Endothelial cell of umbilical vein (primary cell): ENCODE measurements around the gene TENM4. TPM values are rescaled to one million over a fixed set of nuclear protein-coding genes. Genes with fewer than 3 reads are reported as not detected.

Experiments used
- BruUV-seq: library from RNA; stranded (reverse); fragments of 400-500 nt; replicated peaks from 2 replicates; lab custom pipeline; 2021; lab: Mats Ljungman, UMichigan
- CTCF ChIA-PET: fragments of 300-600, 350-600 bp; sonication (Branson Sonifier 250); formaldehyde crosslinking; loops from one replicate; lab custom pipeline; 2021; ENCODE audit warnings: antibody characterized with exemption, inconsistent platforms; lab: Charles Lee
- POLR2A ChIA-PET: fragments of 300-600, 350-600 bp; sonication (Branson Sonifier 250); formaldehyde crosslinking; loops from one replicate; lab custom pipeline; 2021; ENCODE audit warnings: antibody characterized with exemption, inconsistent platforms; lab: Charles Lee
- DNase-seq: peaks from one replicate; pipeline ENCODE4 v3.0.0-alpha.2; 2011; ENCODE audit warnings: low read depth, low spot score
- FAIRE-seq: peaks from 2 replicates; lab custom pipeline; 2011; peaks lifted over from hg19 to GRCh38; lab: Jason Lieb, UNC
- H2AFZ ChIP-seq: 2 replicates; pipeline ENCODE4 v1.6.0; 2012; ENCODE audit warnings: low read depth, low read length, control low read depth, inconsistent platforms
- H3K27ac ChIP-seq: 2 replicates; pipeline ENCODE4 v1.5.1; 2011; ENCODE audit warnings: low read depth, mild to moderate bottlenecking, control low read depth, low read length, moderate library complexity; ENCODE audit not compliant: insufficient read depth
- H3K27me3 ChIP-seq, 2 experiments: 2 replicates each; pipeline versions ENCODE4 v1.6.0 to v1.6.1; 2011; ENCODE audit warnings: low read length in 2 of 2, mixed read lengths in 1 of 2; ENCODE audit not compliant: control insufficient read depth in 2 of 2, insufficient read depth in 2 of 2
- H3K36me3 ChIP-seq, 2 experiments: 2 replicates in 1 of 2; 3 replicates in 1 of 2; pipeline ENCODE4 v1.5.1; 2011; ENCODE audit warnings: low read length in 2 of 2, mild to moderate bottlenecking in 1 of 2, moderate library complexity in 1 of 2; ENCODE audit not compliant: control insufficient read depth in 2 of 2, insufficient read depth in 2 of 2; ENCODE audit errors: extremely low read depth in 1 of 2
- H3K4me1 ChIP-seq: 3 replicates; pipeline ENCODE4 v1.5.1; 2011; ENCODE audit warnings: mild to moderate bottlenecking, low read length; ENCODE audit not compliant: control insufficient read depth, insufficient read depth; ENCODE audit errors: extremely low read depth
- H3K4me2 ChIP-seq: 2 replicates; pipeline ENCODE4 v1.6.1; 2011; ENCODE audit warnings: low read length, control low read depth, mixed read lengths; ENCODE audit not compliant: insufficient read depth
- H3K4me3 ChIP-seq, 3 experiments: fragments of 200-600 bp in 1 of 3; sonication (generic), shearing (Covaris generic) in 1 of 3; replicated peaks in 1 of 3; 2 replicates each; pipeline ENCODE4 v1.5.1; 2011 to 2016; ENCODE audit warnings: control low read depth in 3 of 3, low read length in 3 of 3, mild to moderate bottlenecking in 2 of 3, inconsistent platforms in 1 of 3, low read depth in 1 of 3, moderate library complexity in 1 of 3; ENCODE audit not compliant: insufficient read depth in 1 of 3
- H3K79me2 ChIP-seq: 2 replicates; pipeline ENCODE4 v1.6.0; 2012; ENCODE audit warnings: low read length, inconsistent platforms; ENCODE audit not compliant: control insufficient read depth, insufficient read depth
- H3K9ac ChIP-seq: replicated peaks from 2 replicates; pipeline ENCODE3; 2011; ENCODE audit warnings: low read length, control low read depth; ENCODE audit not compliant: insufficient read depth; ENCODE audit errors: extremely low read depth
- H3K9me1 ChIP-seq: replicated peaks from 3 replicates; pipeline ENCODE4 v1.6.0; 2011; ENCODE audit warnings: mild to moderate bottlenecking, low read length; ENCODE audit not compliant: control insufficient read depth, insufficient read depth; ENCODE audit errors: extremely low read depth
- H3K9me3 ChIP-seq: replicated peaks from 2 replicates; pipeline ENCODE4 v1.5.1; 2012; ENCODE audit warnings: low read length, inconsistent platforms; ENCODE audit not compliant: control insufficient read depth, insufficient read depth
- H4K20me1 ChIP-seq: replicated peaks from 2 replicates; pipeline ENCODE3; 2011; ENCODE audit warnings: mild to moderate bottlenecking, low read length; ENCODE audit not compliant: control insufficient read depth, insufficient read depth; ENCODE audit errors: extremely low read depth
- CTCF ChIP-seq, 2 donors: IDR thresholded peaks; 1 replicate in 1 of 2; 2 replicates in 1 of 2; pipeline ENCODE4 v1.5.1; 2011; ENCODE audit warnings: low read length in 2 of 2, mild to moderate bottlenecking in 2 of 2, moderate library complexity in 2 of 2, control low read depth in 1 of 2, inconsistent platforms in 1 of 2, low read depth in 1 of 2; ENCODE audit not compliant: insufficient read depth in 1 of 2; ENCODE audit errors: extremely low read depth in 1 of 2
- EZH2 ChIP-seq: IDR thresholded peaks from 2 replicates; pipeline ENCODE4 v1.6.1; 2012; ENCODE audit warnings: borderline replicate concordance, low read depth, mild to moderate bottlenecking, moderate library complexity, low read length, inconsistent platforms; ENCODE audit not compliant: severe bottlenecking
- GATA2 ChIP-seq: IDR thresholded peaks from 2 replicates; pipeline ENCODE4 v1.7.0; 2011; ENCODE audit warnings: low read depth, mild to moderate bottlenecking, moderate library complexity, mixed read lengths, low read length; ENCODE audit not compliant: insufficient read length, insufficient read depth
- POLR2A ChIP-seq: IDR thresholded peaks from 2 replicates; pipeline ENCODE4 v1.6.1; 2012; ENCODE audit warnings: low read depth, mild to moderate bottlenecking, control low read depth, low read length
- POLR2AphosphoS5 ChIP-seq: IDR thresholded peaks from 2 replicates; pipeline ENCODE4 v1.6.1; 2012; ENCODE audit warnings: low read depth, mild to moderate bottlenecking, control low read depth, low read length, moderate library complexity; ENCODE audit not compliant: insufficient read depth
- dilution Hi-C: fragments of 300-500 bp; cut with MboI; formaldehyde crosslinking; loops from one replicate; pipeline ENCODE4 v1.15.0; 2019; ENCODE audit warnings: low sequenced_read_pairs; ENCODE audit not compliant: extremely low pct_ligation_motif_present
- intact Hi-C: fragments of 100-400 bp; cut with micrococcal nuclease; formaldehyde crosslinking; loops from one replicate; pipeline ENCODE4 v1.10.0; 2022
- polyA plus RNA-seq, 4 experiments: library from polyadenylated mRNA; depleted of rRNA in 3 of 4; stranded (reverse) in 3 of 4; unstranded in 1 of 4; fragments of >200 nt; gene quantifications; 2 replicates each; pipeline versions ENCODE4 v1.2.1 to v1.2.3, GENCODE V29; 2011 to 2012; ENCODE audit warnings: missing spikeins in 1 of 4
- total RNA-seq: library from RNA; stranded (reverse); gene quantifications from 2 replicates; pipeline ENCODE4 v1.2.3, GENCODE V29; 2021

Gene TENM4
- total and polyA plus RNA-seq, 2 donors (not counting 3 experiments of a cell fraction or from before 2014, with no cell fraction given), result 0.06 to 0.27 TPM

- no TSS peak for BruUV-seq
Observed at GRCh38 chr11:79045800-79046304, 395.0 kb downstream of the TENM4 start.

More at GRCh38 chr11:79045800-79046304, 395.0 kb downstream of the TENM4 start:
- ChIA-PET POLR2A (no interaction called here), CTCF (no interaction called here)
- Histone ChIP-seq H3K4me2 (no peak overlapping the region), H3K9me3 (no peaks in the 10 kb centered on the region), H3K27ac (no peak overlapping the region), H3K4me3 (no peak overlapping the region), H3K27me3 (peaks cover 0 to 7% of the 10 kb centered on the region in 2 experiments), H4K20me1 (no peaks in the 10 kb centered on the region), H2AFZ (no peak overlapping the region), H3K9me1 (no peaks in the 10 kb centered on the region), H3K79me2 (no peaks in the 10 kb centered on the region), H3K4me1 (no peaks in the 10 kb centered on the region), H3K36me3 (no peaks in the 10 kb centered on the region), H3K9ac (no peak overlapping the region)
- dilution Hi-C loops, result no loop called here
- FAIRE-seq, result no peak
- TF ChIP-seq EZH2 (no peak), GATA2 (no peak), POLR2A (no peak), POLR2AphosphoS5 (no peak), CTCF (IDR thresholded peaks at IDR 0.05; ENCODE audit: extremely low read depth in 1 of 2, insufficient read depth in 1 of 2, low read depth in 1 of 2, low read length in 2 of 2) (no peak)
- intact Hi-C loops, result no loop called here
- DNase-seq, result no peak
